Retinal pigment epithelial cell (primary cell): ENCODE data around the gene B9D2.

Experiments used
- DNase-seq: peaks from one replicate; pipeline ENCODE4 v3.0.0-alpha.2; 2010; ENCODE audit warnings: low read depth
- H3K4me3 ChIP-seq: 2 replicates; pipeline ENCODE4 v1.5.1; 2011; ENCODE audit warnings: mild to moderate bottlenecking, low read length, control low read depth, moderate library complexity
- CTCF ChIP-seq: conservative IDR thresholded peaks from 2 replicates; pipeline ENCODE4 v1.5.1; 2011; ENCODE audit warnings: low read depth, low read length, control low read depth, inconsistent platforms

Gene B9D2

GRCh38 chr19:41304706-41305483 is 59.1 kb downstream of the B9D2 start:
- H3K4me3 ChIP-seq, result no peak overlapping the region
- TF ChIP-seq CTCF, result no peak
- DNase-seq, result no peak
